K562 (cell line): ENCODE results near the gene LRRC74B. TPM values are rescaled to one million over a fixed set of nuclear protein-coding genes. Genes with fewer than 3 reads are reported as not detected.

Source experiments
- BMI1 ChIP-seq: fragments of 150-350 bp; IDR thresholded peaks from 2 replicates; pipeline ENCODE4 v1.6.1; 2014; ENCODE audit warnings: low read length
- CCAR2 ChIP-seq: fragments of 200-400 bp; formaldehyde crosslinking; IDR thresholded peaks from 2 replicates; pipeline ENCODE4 v1.6.1; 2017; ENCODE audit warnings: mild to moderate bottlenecking, low read depth, low read length
- HNRNPH1 ChIP-seq: fragments of 200-400 bp; formaldehyde crosslinking; optimal IDR thresholded peaks from 2 replicates; pipeline ENCODE3; 2017; ENCODE audit warnings: low read depth, mild to moderate bottlenecking, low read length, moderate library complexity
- NONO ChIP-seq, 2 experiments: fragments of 200-400 bp in 1 of 2; fragments of 450-650 bp in 1 of 2; formaldehyde crosslinking in 1 of 2; IDR thresholded peaks; 2 replicates each; pipeline ENCODE4 v1.6.1; 2017; ENCODE audit warnings: low read depth in 2 of 2, mild to moderate bottlenecking in 2 of 2, moderate library complexity in 2 of 2, low read length in 1 of 2
- RCOR1 ChIP-seq, 2 experiments: IDR thresholded peaks; 2 replicates each; pipeline ENCODE4 v1.6.1; 2012; ENCODE audit warnings: low read depth in 2 of 2, low read length in 2 of 2, borderline replicate concordance in 1 of 2, improper control_type of control experiment in 1 of 2
- XRCC5 ChIP-seq: fragments of 200-400 bp; formaldehyde crosslinking; IDR thresholded peaks from 2 replicates; pipeline ENCODE4 v1.6.1; 2017; ENCODE audit warnings: low read depth, mild to moderate bottlenecking, low read length
- ZBTB8A ChIP-seq: fragments of 450-650 bp; IDR thresholded peaks from 2 replicates; pipeline ENCODE4 v1.6.1; 2018; ENCODE audit warnings: mild to moderate bottlenecking, moderate library complexity; ENCODE audit not compliant: partially characterized antibody
- ZFP1 ChIP-seq: fragments of 450-650 bp; formaldehyde crosslinking; IDR thresholded peaks from 2 replicates; pipeline ENCODE4 v1.4.0; 2020; ENCODE audit warnings: mild to moderate bottlenecking, mixed read lengths
- ZNF407 ChIP-seq: fragments of 450-650 bp; IDR thresholded peaks from 2 replicates; pipeline ENCODE4 v1.6.1; 2016; ENCODE audit warnings: low read depth
- ZNF586 ChIP-seq: fragments of 450-650 bp; formaldehyde crosslinking; conservative IDR thresholded peaks from 2 replicates; pipeline ENCODE4 v1.4.0; 2020; ENCODE audit warnings: mild to moderate bottlenecking, moderate library complexity
- ZNF609 ChIP-seq: sonication (generic); formaldehyde crosslinking; IDR thresholded peaks from 2 replicates; pipeline ENCODE4 v1.8.1; 2023; ENCODE audit warnings: missing genetic modification reagents, mild to moderate bottlenecking, borderline replicate concordance
- ZNF77 ChIP-seq: fragments of 250-450 bp; sonication (Bioruptor Pico); IDR thresholded peaks from 2 replicates; pipeline ENCODE4 v1.5.0; 2020
- polyA plus RNA-seq, 8 experiments: library from polyadenylated mRNA; depleted of rRNA in 4 of 8; stranded (reverse) in 5 of 8; unstranded in 3 of 8; fragments of >200 nt; fragmentation: Nextera tagmentation in 2 of 8; fragmentation: Illumina TruSeq in 1 of 8; extraction: Ambion mirVana in 2 of 8; extraction: Trizol in 1 of 8; gene quantifications; 2 replicates each; pipeline versions ENCODE4 v1.2.1 to v1.2.3, GENCODE V29; 2011 to 2014; ENCODE audit warnings: inconsistent platforms in 1 of 8, missing spikeins in 1 of 8
- total RNA-seq, 7 experiments: library from RNA; depleted of rRNA in 6 of 7; stranded (reverse); fragments of >200 nt in 6 of 7; fragmentation: Illumina TruSeq in 2 of 7; extraction: Trizol in 2 of 7; gene quantifications; 2 replicates each; pipeline versions ENCODE4 v1.2.1 to v1.2.3, GENCODE V29; 2011 to 2021; ENCODE audit warnings: low replicate concordance in 1 of 7

The LRRC74B gene
- total and polyA plus RNA-seq, 9 of the 15 experiments (the other 6 are each of a cell fraction or from before 2014, with no cell fraction given), result not detected

DNA sequence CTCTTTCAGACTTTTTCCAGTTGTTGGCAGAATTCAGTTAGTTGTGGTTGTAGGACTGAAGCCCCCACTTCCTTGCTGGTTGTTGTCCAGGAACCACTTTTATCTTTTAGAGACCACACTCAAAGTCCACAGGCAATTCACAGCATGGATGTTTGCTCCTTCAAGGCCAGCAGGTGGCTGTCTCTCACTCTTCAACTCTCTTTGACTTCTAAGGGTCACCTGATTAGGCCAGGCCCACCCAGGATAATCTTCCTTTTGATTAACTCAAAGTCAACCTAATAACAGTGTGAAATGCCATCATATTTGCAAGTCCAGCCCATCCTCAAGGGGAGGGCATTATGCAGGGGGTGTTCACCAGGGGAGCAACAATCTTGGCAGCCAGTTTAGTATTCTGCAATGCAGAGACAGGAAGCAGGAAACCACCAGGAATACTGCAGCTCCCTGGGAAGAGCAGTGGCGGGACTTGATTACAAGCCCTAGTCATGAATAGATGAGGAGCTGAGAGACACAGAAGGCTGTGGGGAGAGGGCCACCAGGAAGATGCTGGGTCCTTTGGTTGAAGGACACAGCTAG lies 52.4 kb downstream of the LRRC74B start (continued):
- peak; percentile 85; the same call in 1 of the 2 replicates for TF ChIP-seq XRCC5
- no peak for TF ChIP-seq ZNF77 (CRISPR knock-in tag)
- 0 out of 2 replicates have a peak, but pooled peaks have one; percentile 49 for TF ChIP-seq ZNF609 (CRISPR knock-in tag)
- no peak for TF ChIP-seq ZNF586 (CRISPR knock-in tag)
- TF ChIP-seq BMI1, result no peak
- peak in 1 of 2 experiments; percentile 93; a peak in 2 of 4 replicates for TF ChIP-seq RCOR1 (IDR thresholded peaks at IDR 0.05; ENCODE audit: borderline replicate concordance in 1 of 2, low read depth in 2 of 2, low read length in 2 of 2)
- no peak for TF ChIP-seq ZNF407
- no peak; the same call in 1 of the 2 replicates for TF ChIP-seq CCAR2
- no peak for TF ChIP-seq ZBTB8A
- TF ChIP-seq NONO (IDR thresholded peaks at IDR 0.05; ENCODE audit: low read depth in 2 of 2, low read length in 1 of 2), result 0 out of 4 replicates have a peak, but pooled peaks of 1 of the 2 experiments have one; percentile 40
- no peak for TF ChIP-seq ZFP1 (CRISPR knock-in tag)
- TF ChIP-seq HNRNPH1, result no peak
